Endothelial cell (in vitro differentiated cells): ENCODE results near the gene LARP7. TPM values are rescaled to one million over a fixed set of nuclear protein-coding genes. Genes with fewer than 3 reads are reported as not detected.

Experiments used
- DNase-seq: peaks from one replicate; pipeline ENCODE4 v3.0.0; 2021; ENCODE audit warnings: low spot score
- H3K27ac Mint-ChIP-seq: one replicate; pipeline ENCODE4 v1.8.0; 2021; ENCODE audit warnings: mixed read lengths, inconsistent platforms; ENCODE audit not compliant: unreplicated experiment
- H3K27me3 Mint-ChIP-seq: one replicate; pipeline ENCODE4 v1.8.0; 2021; ENCODE audit warnings: mild to moderate bottlenecking, moderate library complexity, mixed read lengths, inconsistent platforms; ENCODE audit not compliant: unreplicated experiment
- H3K36me3 Mint-ChIP-seq: one replicate; pipeline ENCODE4 v1.8.0; 2021; ENCODE audit warnings: mild to moderate bottlenecking, low read depth, mixed read lengths, inconsistent platforms; ENCODE audit not compliant: unreplicated experiment
- H3K4me1 Mint-ChIP-seq: one replicate; pipeline ENCODE4 v1.8.0; 2021; ENCODE audit warnings: mild to moderate bottlenecking, mixed read lengths, inconsistent platforms; ENCODE audit not compliant: unreplicated experiment
- H3K4me3 Mint-ChIP-seq: one replicate; pipeline ENCODE4 v1.8.0; 2021; ENCODE audit warnings: mild to moderate bottlenecking, mixed read lengths, inconsistent platforms; ENCODE audit not compliant: unreplicated experiment
- H3K9me3 Mint-ChIP-seq: one replicate; pipeline ENCODE4 v1.8.0; 2021; ENCODE audit warnings: mixed read lengths, inconsistent platforms; ENCODE audit not compliant: unreplicated experiment
- CTCF ChIP-seq: fragments of 200-600 bp; sonication (generic); IDR thresholded peaks from one replicate; pipeline ENCODE4 v1.5.0; 2021; ENCODE audit warnings: antibody characterized with exemption; ENCODE audit not compliant: unreplicated experiment
- total RNA-seq: library from RNA; stranded (reverse); fragmentation: NEBNext Ultra II Directional; extraction: Animal tissue kit (Norgen Biotek cat#: 25700); gene quantifications from one replicate; pipeline ENCODE4 v1.2.1, GENCODE V29; 2021; ENCODE audit not compliant: unreplicated experiment

Gene LARP7
- total RNA-seq, 1 donor from 2014 or later: 36.8 TPM

GRCh38 chr4:112646632-112647537 is 9.9 kb downstream of the LARP7 start:
- Mint-ChIP-seq H3K36me3 (peaks cover 7% of the 10 kb centered on the region), H3K27me3 (peaks cover 2% of the 10 kb centered on the region), H3K27ac (peak overlapping the region; percentile 9), H3K9me3 (no peaks in the 10 kb centered on the region), H3K4me3 (peak overlapping the region; percentile 64), H3K4me1 (peaks cover 14% of the 10 kb centered on the region)
- no peak for DNase-seq
- TF ChIP-seq CTCF: no peak

- no peak overlapping the region for H3K27ac Mint-ChIP-seq
- H3K27me3 Mint-ChIP-seq: peaks cover 2% of the 10 kb centered on the region
- DNase-seq: no peak
Observed at GRCh38 chr4:112647785-112648184, 10.8 kb downstream of the LARP7 start.

GRCh38 chr4:112648263-112649054 is 11.5 kb downstream of the LARP7 start:
- Mint-ChIP-seq H3K36me3 (peaks cover 7% of the 10 kb centered on the region), H3K27me3 (no peaks in the 10 kb centered on the region), H3K4me1 (peaks cover 19% of the 10 kb centered on the region), H3K27ac (peak overlapping the region; percentile 74), H3K4me3 (no peak overlapping the region), H3K9me3 (no peaks in the 10 kb centered on the region)
- no peak for TF ChIP-seq CTCF
- no peak for DNase-seq

More at GRCh38 chr4:112647785-112648184, 10.8 kb downstream of the LARP7 start:
- Mint-ChIP-seq H3K9me3 (no peaks in the 10 kb centered on the region), H3K4me1 (peaks cover 19% of the 10 kb centered on the region), H3K4me3 (no peak overlapping the region), H3K36me3 (peaks cover 7% of the 10 kb centered on the region)
- TF ChIP-seq CTCF: no peak

GRCh38 chr4:112649055-112649408 is 12.1 kb downstream of the LARP7 start:
- Mint-ChIP-seq H3K4me1 (peaks cover 19% of the 10 kb centered on the region), H3K36me3 (peaks cover 7% of the 10 kb centered on the region), H3K27me3 (no peaks in the 10 kb centered on the region), H3K9me3 (no peaks in the 10 kb centered on the region), H3K4me3 (no peak overlapping the region), H3K27ac (peak overlapping the region; percentile 74)
- no peak for TF ChIP-seq CTCF
- DNase-seq: no peak

GRCh38 chr4:112650332-112650731 is 13.4 kb downstream of the LARP7 start:
- Mint-ChIP-seq H3K4me3 (peak overlapping the region; percentile 22), H3K4me1 (peaks cover 20% of the 10 kb centered on the region), H3K9me3 (no peaks in the 10 kb centered on the region), H3K27ac (peak overlapping the region; percentile 81), H3K36me3 (peaks cover 8% of the 10 kb centered on the region), H3K27me3 (peaks cover under 1% of the 10 kb centered on the region)
- TF ChIP-seq CTCF: no peak
- no peak for DNase-seq
